Mesendoderm (in vitro differentiated cells): ENCODE results near the gene HAL.

Source experiments
- DNase-seq: peaks from one replicate; pipeline ENCODE4 v3.0.0; 2013
- H2AK5ac ChIP-seq: 2 replicates; pipeline ENCODE4 v1.6.1; 2013; ENCODE audit warnings: low read length, inconsistent platforms
- H2BK120ac ChIP-seq: 2 replicates; pipeline ENCODE4 v1.6.1; 2013; ENCODE audit warnings: low read depth, mild to moderate bottlenecking, low read length, moderate library complexity, mixed read lengths
- H2BK15ac ChIP-seq: replicated peaks from 2 replicates; pipeline ENCODE4 v1.6.1; 2013; ENCODE audit warnings: low read depth, mild to moderate bottlenecking, moderate library complexity
- H2BK5ac ChIP-seq: 2 replicates; pipeline ENCODE4 v1.6.1; 2013; ENCODE audit warnings: low read length, inconsistent platforms
- H3K18ac ChIP-seq: 2 replicates; pipeline ENCODE4 v1.6.1; 2013; ENCODE audit warnings: mild to moderate bottlenecking, low read length, mixed read lengths
- H3K23ac ChIP-seq: one replicate; pipeline ENCODE4 v1.6.1; 2013; ENCODE audit warnings: low read length
- H3K27ac ChIP-seq: 2 replicates; pipeline ENCODE4 v1.5.1; 2013; ENCODE audit warnings: low read depth, mild to moderate bottlenecking, inconsistent platforms, low read length, moderate library complexity
- H3K27me3 ChIP-seq: 2 replicates; pipeline ENCODE4 v1.6.1; 2013; ENCODE audit warnings: low read length, control low read depth, mild to moderate bottlenecking, inconsistent platforms; ENCODE audit not compliant: insufficient read depth, poor library complexity
- H3K36me3 ChIP-seq: 2 replicates; pipeline ENCODE4 v1.6.1; 2013; ENCODE audit warnings: low read length, inconsistent platforms; ENCODE audit not compliant: control insufficient read depth, insufficient read depth
- H3K4ac ChIP-seq: one replicate; pipeline ENCODE4 v1.6.1; 2013; ENCODE audit warnings: low read depth, mild to moderate bottlenecking, low read length, moderate library complexity
- H3K4me1 ChIP-seq: 2 replicates; pipeline ENCODE4 v1.6.1; 2013; ENCODE audit warnings: low read depth, low read length, inconsistent platforms; ENCODE audit not compliant: control insufficient read depth
- H3K4me2 ChIP-seq: 2 replicates; pipeline ENCODE4 v1.6.1; 2013; ENCODE audit warnings: low read length
- H3K4me3 ChIP-seq: 2 replicates; pipeline ENCODE4 v1.5.1; 2013; ENCODE audit warnings: mild to moderate bottlenecking, low read length
- H3K56ac ChIP-seq: one replicate; pipeline ENCODE4 v1.6.1; 2013; ENCODE audit warnings: low read length
- H3K79me1 ChIP-seq: 2 replicates; pipeline ENCODE4 v1.6.1; 2013; ENCODE audit warnings: low read length, inconsistent platforms
- H3K79me2 ChIP-seq: 2 replicates; pipeline ENCODE4 v1.6.1; 2013; ENCODE audit warnings: mild to moderate bottlenecking, low read length; ENCODE audit not compliant: control insufficient read depth, insufficient read depth
- H3K9ac ChIP-seq: 2 replicates; pipeline ENCODE4 v1.6.1; 2013; ENCODE audit warnings: low read length, inconsistent platforms
- H4K5ac ChIP-seq: one replicate; pipeline ENCODE4 v1.6.1; 2013; ENCODE audit warnings: low read length
- H4K8ac ChIP-seq: one replicate; pipeline ENCODE4 v1.6.1; 2013; ENCODE audit warnings: low read depth, mild to moderate bottlenecking, control low read depth, low read length, moderate library complexity
- WGBS: extraction: QIAGEN DNeasy Blood & Tissue Kit; methylation state at CpG from one replicate; pipeline ENCODE4 v1.1.7; 2013; ENCODE audit warnings: low lambda C conversion rate, missing lambda C conversion rate; ENCODE audit not compliant: insufficient coverage; ENCODE audit errors: extremely low coverage; 5-methylcytosine and 5-hydroxymethylcytosine counted together

The HAL gene

GRCh38 chr12:95959107-95959506 is 37.0 kb downstream of the HAL start:
- no peak overlapping the region for H2BK120ac ChIP-seq
- no CpG with 5 or more reads among the region's 1 CpG for WGBS
- H3K4ac ChIP-seq: no peak overlapping the region
- H4K5ac ChIP-seq: no peak overlapping the region
- no peak overlapping the region for H3K23ac ChIP-seq
- no peak overlapping the region for H3K18ac ChIP-seq
- no peaks in the 10 kb centered on the region for H3K36me3 ChIP-seq
- no peak overlapping the region for H2AK5ac ChIP-seq
- H3K4me3 ChIP-seq: no peak overlapping the region
- no peak overlapping the region for H2BK5ac ChIP-seq
- no peak overlapping the region for H3K27ac ChIP-seq
- no peak overlapping the region for H2BK15ac ChIP-seq
- no peak overlapping the region for H3K9ac ChIP-seq
- H3K27me3 ChIP-seq: no peaks in the 10 kb centered on the region
- no peaks in the 10 kb centered on the region for H3K4me1 ChIP-seq
- H3K56ac ChIP-seq: no peak overlapping the region
- H3K4me2 ChIP-seq: no peak overlapping the region
- H3K79me2 ChIP-seq: no peaks in the 10 kb centered on the region
- H3K79me1 ChIP-seq: no peaks in the 10 kb centered on the region
- H4K8ac ChIP-seq: no peak overlapping the region
- peak; percentile 54 for DNase-seq

DNA sequence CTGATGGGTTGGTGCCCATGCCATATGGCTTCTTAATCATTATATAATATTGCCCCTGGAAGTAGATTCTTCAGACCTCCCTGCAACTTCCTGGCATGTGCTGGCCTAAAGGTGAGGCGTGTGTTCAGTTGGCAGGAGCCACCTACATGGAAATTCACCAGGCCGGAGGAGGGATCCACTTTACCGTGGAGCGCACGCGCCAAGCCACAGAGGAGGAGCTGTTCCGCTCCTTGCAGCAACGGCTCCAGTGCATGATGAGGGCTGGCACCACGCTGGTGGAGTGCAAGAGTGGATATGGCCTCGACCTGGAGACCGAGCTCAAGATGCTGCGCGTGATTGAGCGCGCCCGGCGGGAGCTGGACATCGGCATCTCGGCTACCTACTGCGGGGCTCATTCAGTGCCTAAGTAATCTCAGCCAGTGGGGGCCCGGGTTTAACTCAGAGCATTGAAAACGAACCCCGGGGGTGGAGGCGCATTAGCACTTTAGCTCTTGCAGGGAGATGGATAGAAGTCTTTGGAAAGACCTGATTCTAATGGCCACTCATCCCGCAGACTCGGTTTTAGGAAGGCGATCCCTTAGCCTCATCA is 39.5 kb downstream of the HAL start:
- no peak overlapping the region for H2BK15ac ChIP-seq
- no peak for DNase-seq
- H3K56ac ChIP-seq: no peak overlapping the region
- H2BK5ac ChIP-seq: no peak overlapping the region
- no peaks in the 10 kb centered on the region for H3K36me3 ChIP-seq
- H3K4me2 ChIP-seq: no peak overlapping the region
- H3K79me2 ChIP-seq: no peaks in the 10 kb centered on the region
- no CpG with 5 or more reads among the region's 27 CpGs for WGBS
- H3K23ac ChIP-seq: no peak overlapping the region
- no peak overlapping the region for H3K4ac ChIP-seq
- H3K27me3 ChIP-seq: no peaks in the 10 kb centered on the region
- H3K9ac ChIP-seq: no peak overlapping the region
- H2BK120ac ChIP-seq: no peak overlapping the region
- no peak overlapping the region for H3K18ac ChIP-seq
- no peak overlapping the region for H4K5ac ChIP-seq
- no peaks in the 10 kb centered on the region for H3K79me1 ChIP-seq
- H3K27ac ChIP-seq: no peak overlapping the region
- H3K4me3 ChIP-seq: no peak overlapping the region
- H3K4me1 ChIP-seq: no peaks in the 10 kb centered on the region
- H4K8ac ChIP-seq: no peak overlapping the region
- no peak overlapping the region for H2AK5ac ChIP-seq

GRCh38 chr12:95955549-95956159 is 40.5 kb downstream of the HAL start:
- no peaks in the 10 kb centered on the region for H3K4me1 ChIP-seq
- no peak overlapping the region for H4K5ac ChIP-seq
- no peak overlapping the region for H2BK5ac ChIP-seq
- no peak overlapping the region for H3K4me2 ChIP-seq
- no peak overlapping the region for H2BK15ac ChIP-seq
- H3K79me2 ChIP-seq: no peaks in the 10 kb centered on the region
- no peak overlapping the region for H3K4me3 ChIP-seq
- WGBS: no CpG with 5 or more reads among the region's 7 CpGs
- no peak overlapping the region for H2BK120ac ChIP-seq
- no peaks in the 10 kb centered on the region for H3K27me3 ChIP-seq
- H4K8ac ChIP-seq: no peak overlapping the region
- DNase-seq: no peak
- H3K56ac ChIP-seq: no peak overlapping the region
- H3K79me1 ChIP-seq: no peaks in the 10 kb centered on the region
- H3K18ac ChIP-seq: no peak overlapping the region
- no peak overlapping the region for H3K23ac ChIP-seq
- H3K9ac ChIP-seq: no peak overlapping the region
- no peak overlapping the region for H3K27ac ChIP-seq
- H2AK5ac ChIP-seq: no peak overlapping the region
- no peak overlapping the region for H3K4ac ChIP-seq
- no peaks in the 10 kb centered on the region for H3K36me3 ChIP-seq

DNA sequence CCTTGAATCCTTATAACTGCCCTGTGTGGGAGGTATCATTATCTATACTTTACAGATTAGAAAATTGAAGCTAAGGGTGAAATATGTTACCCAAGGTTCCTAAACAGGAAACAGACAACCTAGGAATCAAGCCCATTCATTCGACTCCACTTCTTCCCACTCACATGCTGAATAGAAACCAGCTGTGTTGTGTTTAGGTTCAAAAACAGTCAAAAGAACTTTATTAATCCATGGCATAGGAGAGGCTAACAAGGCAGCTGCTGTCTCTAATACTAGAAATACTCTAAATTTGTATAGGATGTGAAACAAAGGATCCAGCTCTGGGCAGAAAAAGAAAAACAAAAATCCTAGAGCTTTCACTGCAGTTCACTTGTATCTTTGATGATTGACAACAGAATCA is 43.1 kb downstream of the HAL start:
- no peak overlapping the region for H2BK15ac ChIP-seq
- H2AK5ac ChIP-seq: no peak overlapping the region
- H3K4me2 ChIP-seq: no peak overlapping the region
- H3K27me3 ChIP-seq: no peaks in the 10 kb centered on the region
- H3K79me1 ChIP-seq: no peaks in the 10 kb centered on the region
- H3K4me3 ChIP-seq: no peak overlapping the region
- H3K4ac ChIP-seq: no peak overlapping the region
- no peak overlapping the region for H3K27ac ChIP-seq
- H4K5ac ChIP-seq: no peak overlapping the region
- no peak overlapping the region for H3K9ac ChIP-seq
- H3K23ac ChIP-seq: no peak overlapping the region
- H3K36me3 ChIP-seq: no peaks in the 10 kb centered on the region
- no peak overlapping the region for H4K8ac ChIP-seq
- no peak overlapping the region for H3K56ac ChIP-seq
- WGBS: no CpG with 5 or more reads among the region's 1 CpG
- DNase-seq: no peak
- H3K4me1 ChIP-seq: no peaks in the 10 kb centered on the region
- H2BK5ac ChIP-seq: no peak overlapping the region
- no peaks in the 10 kb centered on the region for H3K79me2 ChIP-seq
- H3K18ac ChIP-seq: no peak overlapping the region
- H2BK120ac ChIP-seq: no peak overlapping the region

GRCh38 chr12:95951515-95951914 is 44.6 kb downstream of the HAL start:
- no peak overlapping the region for H3K18ac ChIP-seq
- no peak overlapping the region for H4K5ac ChIP-seq
- H2AK5ac ChIP-seq: no peak overlapping the region
- H3K79me1 ChIP-seq: no peaks in the 10 kb centered on the region
- H2BK5ac ChIP-seq: no peak overlapping the region
- no peak overlapping the region for H3K27ac ChIP-seq
- no peaks in the 10 kb centered on the region for H3K36me3 ChIP-seq
- H3K23ac ChIP-seq: no peak overlapping the region
- no peak overlapping the region for H3K4me3 ChIP-seq
- no peaks in the 10 kb centered on the region for H3K79me2 ChIP-seq
- H2BK15ac ChIP-seq: no peak overlapping the region
- H4K8ac ChIP-seq: no peak overlapping the region
- no peak for DNase-seq
- H2BK120ac ChIP-seq: no peak overlapping the region
- no peaks in the 10 kb centered on the region for H3K27me3 ChIP-seq
- H3K4me1 ChIP-seq: no peaks in the 10 kb centered on the region
- no peak overlapping the region for H3K4me2 ChIP-seq
- H3K4ac ChIP-seq: no peak overlapping the region
- no peak overlapping the region for H3K56ac ChIP-seq
- H3K9ac ChIP-seq: no peak overlapping the region
